Inflammatory macrophage (primary cell): ENCODE data around the gene SLC5A1.

ENCODE experiments used
- DNase-seq, 2 donors: peaks; one replicate each; pipeline ENCODE4 v3.0.0-alpha.2; 2020 to 2022

The SLC5A1 gene

GRCh38 chr22:32052244-32052643 lies 9.2 kb downstream of the SLC5A1 start:
- no peak for DNase-seq

- DNase-seq: peak; percentile 45 to 64
Observed at GRCh38 chr22:32052936-32053791, 10.1 kb downstream of the SLC5A1 start.

GRCh38 chr22:32055069-32055468 lies 12.0 kb downstream of the SLC5A1 start:
- no peak for DNase-seq

GRCh38 chr22:32058656-32059260 lies 15.7 kb downstream of the SLC5A1 start:
- no peak for DNase-seq

GRCh38 chr22:32059426-32059825 lies 16.4 kb downstream of the SLC5A1 start:
- DNase-seq: no peak

GRCh38 chr22:32063701-32064100 lies 20.6 kb downstream of the SLC5A1 start:
- DNase-seq: no peak

GRCh38 chr22:32066820-32067219 lies 23.8 kb downstream of the SLC5A1 start:
- DNase-seq: no peak

GRCh38 chr22:32067613-32068012 lies 24.6 kb downstream of the SLC5A1 start:
- DNase-seq: no peak

- no peak for DNase-seq
Observed at GRCh38 chr22:32069579-32070372, 26.7 kb downstream of the SLC5A1 start.

- no peak for DNase-seq
Observed at GRCh38 chr22:32073262-32073661, 30.2 kb downstream of the SLC5A1 start.

- no peak for DNase-seq
Observed at GRCh38 chr22:32073823-32074380, 30.8 kb downstream of the SLC5A1 start.

- no peak for DNase-seq
Observed at GRCh38 chr22:32075997-32076760, 33.1 kb downstream of the SLC5A1 start.

GRCh38 chr22:32076761-32077084 lies 33.7 kb downstream of the SLC5A1 start:
- DNase-seq: no peak

- DNase-seq: no peak
Observed at GRCh38 chr22:32077151-32077550, 34.1 kb downstream of the SLC5A1 start.

GRCh38 chr22:32079130-32080089 lies 36.3 kb downstream of the SLC5A1 start:
- DNase-seq: no peak

GRCh38 chr22:32080904-32081303 lies 37.8 kb downstream of the SLC5A1 start:
- DNase-seq: peak; percentile 26 to 43

- no peak for DNase-seq
Observed at GRCh38 chr22:32082331-32082730, 39.3 kb downstream of the SLC5A1 start.

GRCh38 chr22:32083000-32083399 lies 39.9 kb downstream of the SLC5A1 start:
- DNase-seq: no peak

- DNase-seq: no peak
Observed at GRCh38 chr22:32083814-32084213, 40.8 kb downstream of the SLC5A1 start.

- no peak for DNase-seq
Observed at GRCh38 chr22:32088084-32088483, 45.0 kb downstream of the SLC5A1 start.

- no peak for DNase-seq
Observed at GRCh38 chr22:32097018-32097417, 54.0 kb downstream of the SLC5A1 start.
